NCI-H187 treated with DMSO at 0.1 percent for 48 hours (cell line): ENCODE measurements around the gene CNNM2.
"Not testable (repeated sequence)": the region's sequence is repeated elsewhere in the genome, so short reads cannot be mapped to it uniquely, and the experiment has no call there.

ENCODE experiments used
- DNase-seq: peaks from one replicate; lab custom pipeline; 2025; lab: John Stamatoyannopoulos, UW

Gene CNNM2

DNA sequence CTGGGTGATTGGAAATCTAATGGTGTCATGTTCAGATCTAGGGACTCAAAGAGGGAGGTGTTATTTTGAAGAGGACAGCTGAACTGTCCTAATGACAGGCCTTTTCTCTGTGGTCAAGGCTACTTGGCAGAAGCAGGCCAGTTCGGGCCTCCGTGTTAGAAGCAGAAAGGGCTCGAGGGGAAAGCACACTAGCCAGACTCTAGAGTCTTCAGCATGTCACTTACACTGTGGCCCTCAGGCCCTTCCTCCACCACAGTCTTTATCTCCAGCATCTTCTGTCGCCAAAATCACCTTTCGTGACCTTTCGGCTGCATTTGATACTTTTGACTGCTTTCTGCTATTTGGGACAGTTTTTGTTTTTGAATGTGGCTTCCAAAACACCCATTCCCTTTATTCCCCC is 123.3 kb downstream of the CNNM2 start:
- no peak for DNase-seq

DNA sequence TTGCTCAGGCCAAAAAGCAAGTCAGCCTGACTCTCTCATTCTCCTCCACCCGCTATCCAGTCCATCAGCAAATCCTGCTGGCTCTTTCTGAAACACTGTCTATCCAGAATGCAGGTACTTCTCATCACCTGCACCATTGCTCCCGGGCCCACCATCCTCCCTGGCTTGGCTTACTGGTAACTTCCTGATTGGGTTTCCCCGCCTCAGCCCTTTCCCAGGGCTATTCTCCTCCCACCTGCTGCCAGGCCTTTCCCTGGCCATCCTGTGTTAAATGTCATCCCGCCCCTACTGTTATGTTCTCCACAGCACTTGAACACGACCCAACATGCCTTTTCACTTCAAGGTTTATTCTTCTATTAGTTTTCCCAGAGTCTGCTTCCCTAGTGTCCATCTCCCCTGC is 124.0 kb downstream of the CNNM2 start:
- peak; percentile 66 for DNase-seq

- DNase-seq = no peak
Observed at GRCh38 chr10:103042908-103043307, 124.8 kb downstream of the CNNM2 start.

DNA sequence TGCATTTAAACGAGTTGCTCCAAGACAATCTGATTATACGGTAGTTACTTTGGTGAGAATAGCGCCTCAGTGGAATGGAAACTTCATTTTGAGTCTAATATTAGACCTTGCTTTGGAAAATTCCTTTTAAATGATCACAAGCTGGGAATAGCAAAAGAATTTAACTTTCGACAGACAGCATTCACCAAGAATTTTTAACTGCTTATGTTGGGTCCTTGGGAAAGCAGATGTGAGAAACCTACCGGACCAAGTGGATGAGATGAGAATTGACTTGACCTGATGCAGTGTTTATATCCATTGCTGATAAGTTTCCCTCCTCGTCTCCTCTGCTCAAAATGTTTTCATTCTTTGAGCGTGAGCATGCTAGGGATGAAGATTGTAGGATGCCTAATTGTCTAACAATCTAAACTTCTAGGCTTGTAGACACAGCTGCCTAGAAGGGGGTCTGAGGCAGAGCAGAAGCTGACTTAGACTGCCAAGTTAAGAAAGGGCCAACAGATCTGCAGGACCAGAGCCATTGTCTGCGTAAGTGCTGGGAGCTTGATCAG is 126.9 kb downstream of the CNNM2 start:
- no peak for DNase-seq

GRCh38 chr10:103045961-103046360 is 127.9 kb downstream of the CNNM2 start:
- DNase-seq = no peak

DNA sequence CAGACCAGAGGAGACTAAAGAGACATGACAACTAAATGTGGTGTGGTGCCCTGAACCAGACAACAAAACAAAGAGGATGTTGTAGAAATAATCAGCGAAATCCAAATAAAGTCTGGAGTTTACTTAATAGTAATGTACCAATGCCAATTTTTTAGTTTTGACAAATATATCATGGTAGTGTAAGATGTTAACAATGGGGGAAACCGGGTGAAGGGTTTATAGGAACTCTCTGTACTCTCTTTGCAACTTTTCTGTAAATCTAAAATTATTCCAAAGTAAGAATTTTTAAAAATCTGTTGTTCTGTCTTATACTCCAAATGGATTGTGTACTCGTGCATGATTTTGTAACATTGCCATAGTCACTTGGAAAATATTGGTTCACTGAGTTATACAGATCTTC is 129.3 kb downstream of the CNNM2 start:
- no peak for DNase-seq

DNA sequence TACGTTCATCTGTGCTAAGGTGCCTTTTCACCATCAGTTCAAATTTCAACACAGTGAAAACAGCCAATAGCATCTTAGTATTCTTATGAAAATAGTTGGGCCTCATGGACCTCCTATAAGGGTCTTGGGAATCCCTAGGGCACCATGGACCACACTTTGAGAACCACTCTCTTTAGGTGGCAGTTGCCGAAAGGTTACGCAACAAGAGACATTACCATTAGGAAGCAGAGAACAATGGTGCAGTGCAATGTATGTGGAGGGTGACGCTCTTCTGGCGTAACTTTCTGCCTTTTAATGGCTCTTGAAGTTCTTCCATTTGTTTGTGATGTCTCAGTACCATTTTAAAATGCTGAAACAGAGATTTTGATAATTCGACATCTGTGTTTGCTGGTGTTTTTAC is 131.1 kb downstream of the CNNM2 start:
- DNase-seq = no peak

DNA sequence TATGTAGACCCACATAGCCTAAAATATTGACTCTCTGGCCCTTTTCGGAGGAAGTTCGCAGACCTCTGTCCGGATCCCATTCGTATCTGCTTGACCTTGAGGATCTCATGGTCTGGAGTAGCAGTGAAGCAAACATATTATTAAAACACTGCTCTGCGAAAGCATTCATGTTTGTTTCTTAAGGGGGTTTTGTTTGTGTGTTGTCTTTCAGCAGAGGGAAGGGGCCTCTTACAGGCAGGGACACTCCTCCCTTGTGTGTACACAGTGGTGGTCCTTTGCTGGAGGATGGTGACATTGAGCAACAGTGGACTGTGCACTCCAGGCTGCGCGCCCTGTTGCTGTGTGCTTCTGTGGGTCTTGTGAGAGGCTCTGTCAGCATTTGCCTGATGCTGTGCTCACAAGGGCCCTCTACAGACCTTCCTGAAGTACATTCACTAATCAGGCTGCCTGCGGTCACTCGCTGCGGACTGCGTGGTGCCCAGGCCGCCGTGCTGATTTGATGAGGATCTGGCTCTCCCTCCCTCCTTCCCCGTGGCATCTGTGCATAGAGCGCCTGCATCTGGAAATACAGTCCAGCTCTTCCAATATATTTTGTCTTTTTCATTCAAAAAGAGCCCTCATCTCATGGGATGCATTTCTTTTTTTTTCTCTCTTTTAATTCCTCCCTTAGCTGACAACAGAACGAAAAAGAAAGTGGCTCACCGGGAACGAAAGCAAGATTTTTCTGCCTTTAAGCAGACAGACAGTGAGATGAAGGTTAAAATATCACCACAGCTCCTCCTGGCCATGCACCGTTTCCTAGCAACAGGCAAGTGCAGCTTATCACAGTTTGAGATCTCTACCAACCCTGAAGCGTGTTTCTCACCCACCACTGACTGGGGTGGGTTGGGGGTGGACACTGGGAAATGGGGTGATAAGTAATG is 135.8 kb downstream of the CNNM2 start:
- no peak for DNase-seq

GRCh38 chr10:103054621-103055020 is 136.5 kb downstream of the CNNM2 start:
- DNase-seq = no peak

DNA sequence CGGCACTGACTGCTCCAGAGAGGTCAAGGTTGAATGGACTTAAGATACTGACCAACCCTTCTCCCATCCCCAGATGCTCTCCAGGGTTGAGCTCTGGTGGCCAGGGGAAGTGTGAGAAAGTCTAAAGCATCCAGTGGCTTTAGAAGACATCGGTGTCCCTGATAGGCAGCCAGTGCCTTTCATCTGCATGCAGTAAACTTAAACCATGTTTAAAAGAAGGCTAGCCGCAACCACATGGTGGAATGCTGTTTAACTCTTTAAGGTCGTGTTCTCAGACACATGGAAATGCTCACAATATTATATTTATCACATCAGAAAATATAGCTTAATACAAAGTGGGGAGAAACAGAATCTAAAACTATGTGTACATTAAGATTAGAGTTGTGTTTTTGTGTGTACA is 137.0 kb downstream of the CNNM2 start:
- DNase-seq = no peak

DNA sequence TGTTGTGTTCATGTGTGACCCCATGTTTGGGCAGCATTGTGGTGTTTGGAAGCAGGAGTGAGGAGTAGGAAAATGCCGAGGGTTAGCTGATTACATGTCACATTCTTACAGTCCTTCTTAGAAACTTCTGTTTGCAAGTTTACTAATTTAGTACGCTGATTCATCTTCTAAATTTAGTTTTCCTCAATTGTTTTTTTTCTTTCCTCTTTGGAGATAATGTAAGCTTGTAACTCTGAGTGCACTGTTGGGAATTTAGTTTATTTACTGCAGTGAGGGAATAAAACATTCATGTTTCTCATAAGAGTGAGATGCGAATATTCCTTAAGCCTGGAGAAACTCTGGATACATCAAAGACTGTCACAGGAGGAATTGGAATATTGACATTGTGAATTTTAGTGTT is 139.9 kb downstream of the CNNM2 start:
- no peak for DNase-seq

GRCh38 chr10:103060575-103060974 is 142.5 kb downstream of the CNNM2 start:
- DNase-seq = no peak

DNA sequence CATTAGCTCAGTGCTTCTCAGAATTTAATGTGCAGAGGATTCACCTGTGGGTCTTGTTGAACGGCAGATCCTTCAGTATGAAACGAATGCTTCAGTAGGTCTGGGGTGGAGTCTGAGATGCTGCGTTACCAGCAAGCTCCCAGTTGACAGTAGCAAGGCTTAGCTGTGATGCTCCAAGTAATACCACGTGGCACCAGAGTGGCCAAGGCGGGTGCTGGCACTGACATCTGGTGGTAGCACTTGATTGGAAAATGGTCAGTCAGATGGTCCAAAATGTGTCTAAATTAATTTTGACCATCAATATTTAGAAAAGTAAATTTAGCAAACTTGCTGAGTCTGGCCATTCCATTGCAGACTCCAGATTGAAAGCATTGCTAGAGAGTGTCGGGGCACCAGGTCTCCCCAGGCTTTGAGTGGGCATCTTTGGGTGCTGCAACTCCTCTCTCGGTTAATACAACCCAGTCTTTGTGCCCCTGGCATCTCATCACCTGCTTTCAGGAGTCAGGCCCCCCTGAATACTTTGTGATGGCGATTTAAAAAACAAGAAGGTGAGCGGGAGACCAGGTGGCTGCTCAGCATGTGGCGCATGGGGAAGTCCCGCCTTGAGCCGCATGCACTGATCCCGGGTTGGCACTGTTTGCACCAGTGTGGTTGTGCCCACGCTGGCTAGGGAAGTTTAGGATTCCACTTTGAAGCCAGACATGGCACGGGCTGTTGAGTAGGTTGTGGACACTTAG is 144.9 kb downstream of the CNNM2 start:
- DNase-seq = no peak

GRCh38 chr10:103064956-103065355 is 146.9 kb downstream of the CNNM2 start:
- no peak for DNase-seq

- DNase-seq = no peak
Observed at GRCh38 chr10:103066141-103067098, 148.3 kb downstream of the CNNM2 start.

DNA sequence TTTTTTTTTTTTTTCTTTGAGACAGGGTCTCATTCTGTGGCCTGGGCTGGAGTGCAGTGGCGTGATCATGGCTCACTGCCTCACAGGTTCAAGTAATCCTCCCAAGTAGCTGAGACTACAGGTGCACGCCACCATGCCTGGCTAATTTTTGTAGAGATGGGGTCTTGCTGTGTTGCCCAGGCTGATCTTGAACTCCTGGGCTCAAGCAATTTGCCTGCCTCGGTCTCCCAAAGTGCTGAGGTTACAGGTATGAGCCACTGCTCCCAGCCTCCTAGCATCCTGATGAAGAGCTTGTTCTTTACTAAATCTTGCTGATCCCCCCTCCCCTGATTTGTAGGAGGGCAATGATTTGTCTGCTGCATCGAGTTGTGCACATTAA is 149.0 kb downstream of the CNNM2 start:
- not testable (repeated sequence) for DNase-seq

- DNase-seq = no peak
Observed at GRCh38 chr10:103067484-103067883, 149.4 kb downstream of the CNNM2 start.

GRCh38 chr10:103067956-103068355 is 149.9 kb downstream of the CNNM2 start:
- no peak for DNase-seq

- no peak for DNase-seq
Observed at GRCh38 chr10:103069453-103070331, 151.6 kb downstream of the CNNM2 start.

GRCh38 chr10:103072276-103072675 is 154.2 kb downstream of the CNNM2 start:
- no peak for DNase-seq

- DNase-seq = no peak
Observed at GRCh38 chr10:103072891-103073290, 154.8 kb downstream of the CNNM2 start.
